KOPT-K1 (cell line): ENCODE results near the gene HECTD4.
"Not testable (repeated sequence)": the region's sequence is repeated elsewhere in the genome, so short reads cannot be mapped to it uniquely, and the experiment has no call there.

ENCODE experiments used
- H3K27ac ChIP-seq: fragments of 200-600 bp; sonication (generic); 2 replicates; pipeline ENCODE4 v1.5.1; 2016; ENCODE audit warnings: antibody characterized with exemption, mild to moderate bottlenecking, low read depth, low read length; ENCODE audit not compliant: poor library complexity, severe bottlenecking
- H3K36me3 ChIP-seq: fragments of 200-600 bp; sonication (generic); 2 replicates; pipeline ENCODE4 v1.5.1; 2017; ENCODE audit warnings: antibody characterized with exemption, mild to moderate bottlenecking, low read length, moderate library complexity; ENCODE audit not compliant: insufficient read depth
- H3K9me3 ChIP-seq: fragments of 200-600 bp; sonication (generic); 2 replicates; pipeline ENCODE4 v1.5.1; 2017; ENCODE audit warnings: antibody characterized with exemption, low read length, mild to moderate bottlenecking; ENCODE audit not compliant: insufficient read depth, poor library complexity, severe bottlenecking

HECTD4 gene

DNA sequence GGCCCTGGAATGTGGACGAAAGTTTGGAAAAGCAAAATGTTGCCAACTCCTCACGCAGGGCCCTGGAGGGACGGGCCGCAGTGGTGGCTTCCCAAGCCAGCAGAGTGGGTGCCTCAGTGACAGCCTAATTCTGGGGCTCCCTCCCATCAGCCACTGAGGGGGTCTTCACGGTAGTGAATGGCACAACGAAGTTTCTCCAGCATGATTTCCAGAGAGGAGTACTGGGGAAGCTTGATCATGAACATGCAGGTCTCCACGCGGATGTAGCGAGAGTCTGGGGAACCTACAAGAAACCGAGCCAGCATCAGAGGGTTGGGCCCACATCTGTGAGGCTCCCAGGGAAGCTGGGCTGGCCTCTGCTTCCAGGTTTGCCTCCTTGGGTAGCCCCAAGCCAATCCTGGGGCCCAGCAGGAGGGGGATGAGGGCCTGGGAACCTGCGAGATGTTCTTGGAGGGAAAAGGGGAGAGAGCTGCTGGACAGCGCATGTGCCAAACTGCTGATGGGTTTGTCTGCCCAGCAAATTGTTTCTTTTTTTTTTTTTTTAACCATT lies 219.9 kb downstream of the HECTD4 start:
- Histone ChIP-seq H3K27ac (no peak overlapping the region), H3K9me3 (no peaks in the 10 kb centered on the region), H3K36me3 (peaks cover 66% of the 10 kb centered on the region)

GRCh38 chr12:112161711-112162110 lies 220.5 kb downstream of the HECTD4 start:
- H3K9me3 ChIP-seq: no peaks in the 10 kb centered on the region
- peaks cover 62% of the 10 kb centered on the region for H3K36me3 ChIP-seq
- no peak overlapping the region for H3K27ac ChIP-seq

DNA sequence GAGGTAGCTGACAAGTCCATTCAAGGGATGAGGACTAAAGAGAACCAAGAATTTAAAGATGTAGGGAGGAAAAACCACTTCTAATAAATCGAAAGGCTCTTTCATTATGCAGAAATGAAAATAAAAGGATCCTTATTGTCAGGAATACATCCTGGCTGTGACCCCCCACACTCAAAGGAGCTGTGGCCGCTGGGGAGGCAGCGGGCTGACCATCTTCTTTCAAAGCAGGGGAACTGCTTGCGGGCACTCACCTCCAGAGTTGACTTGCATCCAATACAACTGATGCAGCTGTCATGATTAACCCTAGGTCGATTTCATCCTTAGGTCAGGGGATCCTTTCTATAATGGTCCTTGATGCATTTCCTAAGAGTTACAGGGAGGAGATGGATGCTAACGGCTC lies 221.6 kb downstream of the HECTD4 start:
- no peak overlapping the region for H3K27ac ChIP-seq
- peaks cover 62% of the 10 kb centered on the region for H3K36me3 ChIP-seq
- no peaks in the 10 kb centered on the region for H3K9me3 ChIP-seq

- Histone ChIP-seq H3K27ac (no peak overlapping the region), H3K36me3 (peaks cover 64% of the 10 kb centered on the region), H3K9me3 (no peaks in the 10 kb centered on the region)
Measured at GRCh38 chr12:112159146-112159541, 223.1 kb downstream of the HECTD4 start.

DNA sequence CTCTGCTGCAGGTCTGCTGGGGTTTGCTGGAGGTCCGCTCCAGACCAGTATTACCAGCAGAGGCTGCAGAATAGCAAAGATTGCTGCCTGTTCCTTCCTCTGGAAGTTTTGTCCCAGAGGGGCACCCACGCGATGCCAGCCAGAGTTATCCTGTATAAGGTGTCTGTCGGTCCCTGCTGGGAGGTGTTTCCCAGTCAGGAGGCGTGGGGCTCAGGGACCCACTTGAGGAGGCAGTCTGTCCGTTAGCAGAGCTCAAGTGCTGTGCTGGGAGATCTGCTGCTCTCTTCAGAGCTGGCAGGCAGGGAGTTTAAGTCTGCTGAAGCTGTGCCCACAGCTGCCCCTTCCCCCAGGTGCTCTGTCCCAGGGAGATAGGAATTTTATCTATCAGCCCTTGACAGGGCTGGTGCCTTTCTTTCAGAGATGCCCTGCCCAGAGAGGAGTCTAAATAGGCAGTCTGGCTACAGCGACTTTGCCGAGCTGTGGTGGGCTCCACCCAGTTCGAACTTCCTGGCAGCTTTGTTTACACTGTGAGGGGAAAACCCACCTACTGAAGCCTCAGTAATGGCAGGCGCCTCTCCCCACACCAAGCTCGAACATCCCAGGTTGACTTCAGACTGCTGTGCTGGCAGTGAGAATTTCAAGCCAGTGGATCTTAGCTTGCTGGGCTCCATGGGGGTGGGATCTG lies 223.6 kb downstream of the HECTD4 start:
- peaks cover 64% of the 10 kb centered on the region for H3K36me3 ChIP-seq
- H3K9me3 ChIP-seq, H3K27ac ChIP-seq: not testable (repeated sequence)

- no peak overlapping the region for H3K27ac ChIP-seq
- no peaks in the 10 kb centered on the region for H3K9me3 ChIP-seq
- H3K36me3 ChIP-seq: peaks cover 66% of the 10 kb centered on the region
Measured at GRCh38 chr12:112153893-112154219, 228.4 kb downstream of the HECTD4 start.

GRCh38 chr12:112153181-112153892 lies 228.9 kb downstream of the HECTD4 start:
- Histone ChIP-seq H3K27ac (no peak overlapping the region), H3K36me3 (peaks cover 66% of the 10 kb centered on the region)

DNA sequence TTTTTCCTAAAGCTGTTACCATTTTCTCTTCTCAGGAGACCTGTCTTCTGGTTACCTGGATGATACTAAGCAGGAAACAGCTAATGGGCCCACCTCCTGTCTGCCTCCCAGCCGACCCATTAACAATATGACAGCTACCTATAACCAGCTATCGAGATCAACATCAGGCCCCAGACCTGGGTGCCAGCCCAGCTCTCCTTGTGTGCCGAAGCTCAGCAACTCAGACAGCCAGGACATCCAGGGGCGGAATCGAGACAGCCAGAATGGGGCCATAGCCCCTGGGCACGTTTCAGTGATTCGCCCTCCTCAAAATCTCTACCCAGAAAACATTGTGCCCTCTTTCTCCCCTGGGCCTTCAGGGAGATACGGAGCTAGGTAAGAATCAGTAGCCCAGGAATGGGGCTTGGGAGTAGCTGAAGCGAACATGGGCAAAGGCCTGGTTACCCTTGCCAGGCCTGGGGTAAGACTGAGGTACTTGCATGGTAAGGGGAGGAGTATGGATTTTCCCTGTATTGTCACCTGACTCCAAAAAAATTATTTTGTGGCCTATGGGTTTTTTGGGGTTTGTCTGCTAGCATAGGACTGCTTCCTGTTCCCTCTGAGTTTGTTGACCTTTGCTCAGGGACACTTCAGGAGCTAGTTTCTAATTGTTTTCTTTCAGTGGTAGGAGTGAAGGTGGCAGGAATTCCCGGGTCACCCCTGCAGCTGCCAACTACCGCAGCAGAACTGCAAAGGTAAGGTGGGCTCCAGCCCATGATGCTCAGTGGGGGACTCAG lies 230.3 kb downstream of the HECTD4 start:
- Histone ChIP-seq H3K27ac (no peak overlapping the region), H3K36me3 (peaks cover 76% of the 10 kb centered on the region), H3K9me3 (no peaks in the 10 kb centered on the region)

More at GRCh38 chr12:112153181-112153892, 228.9 kb downstream of the HECTD4 start:
- H3K9me3 ChIP-seq: no peaks in the 10 kb centered on the region

GRCh38 chr12:112149596-112149995 lies 232.6 kb downstream of the HECTD4 start:
- Histone ChIP-seq H3K36me3 (peaks cover 98% of the 10 kb centered on the region), H3K27ac (no peak overlapping the region)

GRCh38 chr12:112148031-112148513 lies 234.2 kb downstream of the HECTD4 start:
- Histone ChIP-seq H3K36me3 (peaks cover 99% of the 10 kb centered on the region), H3K9me3 (no peaks in the 10 kb centered on the region), H3K27ac (no peak overlapping the region)

More at GRCh38 chr12:112149596-112149995, 232.6 kb downstream of the HECTD4 start:
- no peaks in the 10 kb centered on the region for H3K9me3 ChIP-seq

DNA sequence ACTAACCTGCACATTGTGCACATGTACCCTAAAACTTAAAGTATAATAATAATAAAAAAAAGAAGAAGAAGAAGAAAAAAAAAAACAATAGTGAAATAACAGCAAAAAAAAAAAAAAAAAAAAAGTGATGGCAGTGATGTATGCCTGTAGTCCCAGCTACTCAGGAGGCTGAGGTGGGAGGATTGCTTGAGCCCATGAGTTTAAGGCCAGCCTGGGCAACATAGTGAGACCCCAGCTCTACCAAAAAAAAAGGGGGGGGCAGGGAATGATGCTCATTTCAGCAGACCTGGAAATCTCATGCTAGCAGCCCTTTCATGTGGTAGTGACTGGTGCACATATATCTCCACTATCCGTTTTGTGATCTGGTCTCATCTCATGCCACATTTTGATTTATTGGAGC lies 236.1 kb downstream of the HECTD4 start:
- peaks cover 99% of the 10 kb centered on the region for H3K36me3 ChIP-seq
- H3K9me3 ChIP-seq: no peaks in the 10 kb centered on the region
- no peak overlapping the region for H3K27ac ChIP-seq

DNA sequence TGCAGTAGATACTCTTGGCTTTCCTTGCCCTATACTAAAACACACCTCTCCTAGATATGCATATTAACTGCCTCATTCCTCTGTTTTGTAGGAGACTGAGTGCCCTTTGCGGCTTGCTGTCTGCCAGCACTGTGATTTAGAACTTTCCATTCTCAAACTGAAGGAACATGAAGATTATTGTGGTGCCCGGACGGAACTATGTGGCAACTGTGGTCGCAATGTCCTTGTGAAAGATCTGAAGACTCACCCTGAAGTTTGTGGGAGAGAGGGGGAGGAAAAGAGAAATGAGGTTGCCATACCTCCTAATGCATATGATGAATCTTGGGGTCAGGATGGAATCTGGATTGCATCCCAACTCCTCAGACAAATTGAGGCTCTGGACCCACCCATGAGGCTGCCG lies 241.5 kb downstream of the HECTD4 start:
- peaks cover 98% of the 10 kb centered on the region for H3K36me3 ChIP-seq
- no peaks in the 10 kb centered on the region for H3K9me3 ChIP-seq
- H3K27ac ChIP-seq: no peak overlapping the region

DNA sequence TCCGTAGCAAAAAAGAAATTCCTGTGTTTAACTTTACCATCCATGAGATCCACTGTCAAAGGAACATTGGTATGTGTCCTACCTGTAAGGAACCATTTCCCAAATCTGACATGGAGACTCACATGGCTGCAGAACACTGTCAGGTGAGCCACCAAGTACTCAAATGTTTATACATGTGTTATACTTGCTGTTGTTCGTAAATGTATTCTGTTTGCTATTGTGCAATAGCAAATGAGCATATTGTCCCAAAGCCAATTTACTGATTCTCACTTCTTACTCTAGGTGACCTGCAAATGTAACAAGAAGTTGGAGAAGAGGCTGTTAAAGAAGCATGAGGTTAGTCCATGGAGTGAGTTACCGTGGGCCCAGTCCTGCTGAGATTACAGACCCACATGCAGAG lies 247.5 kb downstream of the HECTD4 start:
- H3K36me3 ChIP-seq: peaks cover 77% of the 10 kb centered on the region
- no peaks in the 10 kb centered on the region for H3K9me3 ChIP-seq
- H3K27ac ChIP-seq: no peak overlapping the region

- Histone ChIP-seq H3K27ac (no peak overlapping the region), H3K9me3 (no peaks in the 10 kb centered on the region), H3K36me3 (peaks cover 64% of the 10 kb centered on the region)
Measured at GRCh38 chr12:112133418-112133817, 248.8 kb downstream of the HECTD4 start.

GRCh38 chr12:112131686-112132085 lies 250.5 kb downstream of the HECTD4 start:
- Histone ChIP-seq H3K27ac (peak overlapping the region; percentile 58), H3K36me3 (peaks cover 49% of the 10 kb centered on the region), H3K9me3 (no peaks in the 10 kb centered on the region)
